DMS79 (cell line): ENCODE results near the gene HELZ2.
"Not testable (repeated sequence)": the region's sequence is repeated elsewhere in the genome, so short reads cannot be mapped to it uniquely, and the experiment has no call there.

Experiments
- DNase-seq: peaks from one replicate; lab custom pipeline; 2025; lab: John Stamatoyannopoulos, UW

HELZ2 gene

DNA sequence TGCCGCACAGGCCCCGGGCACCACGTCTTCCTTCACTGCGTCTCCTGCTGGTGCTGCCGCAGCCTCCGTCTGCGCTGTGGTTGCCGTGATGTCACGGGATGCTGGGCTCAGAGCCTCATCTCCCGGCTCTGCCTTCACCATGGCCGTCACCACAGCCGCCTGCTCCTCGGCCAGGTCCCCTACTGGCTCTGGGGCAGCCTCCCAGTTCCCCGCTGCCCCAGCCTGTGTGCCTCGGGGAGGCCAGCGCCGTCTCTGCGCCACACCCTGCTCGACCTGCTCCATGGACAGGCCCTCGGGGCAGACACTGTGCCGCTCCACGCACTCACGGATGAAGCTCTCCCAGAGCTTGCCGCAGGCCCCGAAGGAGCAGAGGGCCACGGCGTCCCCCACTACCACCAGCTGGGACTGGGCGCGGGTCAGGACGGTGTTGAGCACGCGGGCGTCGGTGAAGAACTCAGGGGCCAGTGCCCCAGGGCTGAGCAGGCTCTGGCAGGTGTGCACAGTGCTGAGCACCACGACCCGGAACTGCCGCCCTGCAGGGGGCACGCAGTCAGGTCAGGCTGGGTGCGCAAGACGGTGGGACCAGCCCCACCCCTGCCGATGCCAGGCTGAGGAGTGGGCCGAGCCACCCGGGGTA, 8.2 kb downstream of the HELZ2 start:
- no peak for DNase-seq

DNA sequence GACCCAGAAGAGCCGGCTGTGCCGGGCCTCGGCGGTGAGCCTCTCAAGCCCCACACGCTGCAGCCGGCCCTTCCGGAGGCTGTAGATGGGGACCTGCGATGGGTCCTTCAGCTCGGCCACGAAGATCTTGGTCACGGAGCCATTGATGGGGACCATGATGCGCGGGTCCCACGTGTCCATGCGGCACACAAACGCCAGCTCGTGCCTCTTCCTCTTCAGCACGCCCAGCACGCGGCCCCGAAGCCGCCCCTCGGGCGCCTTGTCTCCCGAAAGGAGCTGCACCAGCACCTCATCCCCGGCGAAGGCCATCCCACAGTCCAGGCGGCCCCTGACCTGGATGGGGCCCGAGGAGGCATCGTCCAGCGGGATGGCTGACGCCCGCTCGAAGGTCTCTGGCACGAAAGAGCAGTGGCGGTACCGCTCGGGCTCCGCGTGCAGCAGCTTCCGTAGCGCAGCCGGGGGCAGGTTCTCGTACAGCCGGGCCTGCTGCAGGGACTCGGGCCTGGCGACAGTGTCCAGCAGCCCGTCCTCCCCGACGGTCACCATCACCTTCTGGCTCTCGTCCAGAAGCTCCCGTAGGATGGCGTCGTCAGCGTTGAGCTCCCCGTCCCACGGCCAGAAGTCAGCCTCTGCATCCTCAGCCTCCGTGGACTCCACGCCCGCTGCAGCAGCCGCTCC, 8.9 kb downstream of the HELZ2 start:
- no peak for DNase-seq

DNA sequence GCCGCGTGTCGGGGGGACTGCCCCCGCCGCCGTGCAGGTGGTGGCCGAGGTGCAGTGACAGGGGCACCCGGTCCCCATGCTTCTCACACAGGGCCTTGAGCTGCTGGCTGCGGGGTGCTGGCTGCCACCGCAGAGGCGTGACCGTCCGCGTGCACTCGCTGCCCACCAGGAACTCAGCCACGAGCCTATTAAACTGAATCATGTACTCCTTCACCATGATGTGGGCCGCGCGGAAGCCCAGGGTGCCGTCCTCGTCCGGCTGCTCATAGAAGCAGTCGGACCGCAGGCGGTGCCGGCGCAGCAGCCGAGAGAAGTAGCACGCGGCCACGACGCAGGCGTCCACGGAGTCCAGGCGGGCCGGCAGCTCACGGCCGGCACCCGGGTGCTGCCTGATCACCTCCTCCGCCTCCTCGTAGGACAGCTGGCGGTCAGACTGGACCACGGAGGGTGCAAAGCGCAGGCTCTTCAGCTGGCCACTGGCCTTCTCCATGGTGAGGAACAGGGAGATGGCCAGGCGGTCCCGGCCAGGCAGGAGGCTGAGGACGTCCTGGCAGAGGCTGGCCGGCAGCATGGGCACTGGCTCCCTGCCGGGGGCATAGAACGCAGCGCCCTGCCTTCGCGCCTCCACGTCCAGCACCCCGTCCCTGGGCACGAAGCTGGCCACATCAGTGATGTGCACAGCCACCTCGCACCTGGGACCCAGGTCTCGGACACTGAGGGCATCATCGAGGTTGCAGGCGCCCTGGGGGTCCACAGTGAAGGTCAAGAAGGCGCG, 9.8 kb downstream of the HELZ2 start:
- DNase-seq = no peak

DNA sequence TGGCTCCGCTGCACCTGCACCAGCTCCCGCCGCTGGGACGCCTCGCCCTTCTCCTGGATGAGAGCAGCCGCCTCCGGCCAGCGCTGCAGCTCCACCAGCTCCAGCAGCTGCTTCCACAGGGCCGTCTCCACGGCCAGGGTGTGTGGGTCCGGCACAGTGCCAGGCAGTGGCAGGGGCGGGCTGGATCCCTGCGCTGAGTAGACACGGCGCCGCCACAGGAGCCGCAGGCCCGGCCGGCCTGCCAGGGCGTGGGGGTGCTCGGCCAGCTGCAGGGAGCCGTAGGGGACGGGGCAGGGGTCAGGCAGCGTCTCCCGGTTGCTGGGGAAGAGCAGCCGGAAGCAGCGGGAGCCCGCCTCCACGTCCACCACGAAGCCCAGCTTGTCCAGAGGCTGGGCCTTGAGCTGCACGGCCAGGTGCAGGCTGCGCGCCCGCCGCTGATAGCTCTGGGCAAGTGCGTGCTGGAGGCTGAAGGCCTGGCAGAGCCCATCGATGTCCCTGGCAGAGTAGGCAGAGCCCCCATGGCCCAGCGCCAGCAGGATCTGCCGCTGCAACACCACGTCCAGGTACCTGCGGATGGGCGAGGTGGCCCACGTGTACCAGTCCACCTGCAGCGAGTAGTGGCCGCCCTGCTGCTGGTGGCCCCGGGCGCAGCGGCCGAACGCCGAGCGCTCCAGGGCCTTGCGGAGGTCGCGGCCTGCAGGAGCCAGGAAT, 10.7 kb downstream of the HELZ2 start:
- no peak for DNase-seq

DNA sequence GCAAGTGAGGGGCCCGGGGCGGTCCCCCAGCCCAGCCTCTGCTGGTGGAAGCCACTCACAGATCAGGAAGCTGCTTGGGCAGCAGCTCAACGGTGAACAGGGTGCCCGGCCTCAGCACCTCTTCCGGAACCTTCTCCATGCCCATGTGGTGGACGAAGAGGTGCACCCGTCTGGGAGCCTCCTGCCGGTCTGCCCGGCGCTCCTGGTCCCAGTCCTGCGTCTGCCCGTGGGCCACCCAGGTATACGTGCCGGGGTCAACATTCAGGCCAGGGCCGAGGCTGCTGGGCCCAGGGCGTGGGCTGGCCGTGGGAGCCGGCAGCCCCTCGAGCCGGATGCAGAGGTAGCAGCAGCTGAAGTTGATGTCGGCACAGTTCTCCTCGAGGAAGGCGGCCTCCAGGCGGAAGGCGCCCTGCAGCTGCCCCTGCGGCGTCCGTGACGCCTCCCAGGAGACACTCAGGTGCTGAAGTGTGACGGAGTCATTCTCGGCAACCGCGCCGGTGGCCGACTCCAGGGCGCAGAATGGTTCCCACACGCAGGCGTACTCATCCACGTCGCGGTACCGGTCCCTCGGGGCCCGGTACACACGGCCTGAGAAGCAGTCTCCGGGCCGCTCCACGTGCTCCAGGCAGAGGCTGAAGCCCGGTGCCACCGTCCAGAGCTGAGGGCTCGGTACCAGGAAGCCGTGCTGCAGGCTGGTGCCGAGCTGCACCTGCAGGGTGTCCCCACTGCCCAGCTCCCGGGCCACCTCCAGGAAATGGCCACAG, 11.4 kb downstream of the HELZ2 start:
- no peak for DNase-seq

DNA sequence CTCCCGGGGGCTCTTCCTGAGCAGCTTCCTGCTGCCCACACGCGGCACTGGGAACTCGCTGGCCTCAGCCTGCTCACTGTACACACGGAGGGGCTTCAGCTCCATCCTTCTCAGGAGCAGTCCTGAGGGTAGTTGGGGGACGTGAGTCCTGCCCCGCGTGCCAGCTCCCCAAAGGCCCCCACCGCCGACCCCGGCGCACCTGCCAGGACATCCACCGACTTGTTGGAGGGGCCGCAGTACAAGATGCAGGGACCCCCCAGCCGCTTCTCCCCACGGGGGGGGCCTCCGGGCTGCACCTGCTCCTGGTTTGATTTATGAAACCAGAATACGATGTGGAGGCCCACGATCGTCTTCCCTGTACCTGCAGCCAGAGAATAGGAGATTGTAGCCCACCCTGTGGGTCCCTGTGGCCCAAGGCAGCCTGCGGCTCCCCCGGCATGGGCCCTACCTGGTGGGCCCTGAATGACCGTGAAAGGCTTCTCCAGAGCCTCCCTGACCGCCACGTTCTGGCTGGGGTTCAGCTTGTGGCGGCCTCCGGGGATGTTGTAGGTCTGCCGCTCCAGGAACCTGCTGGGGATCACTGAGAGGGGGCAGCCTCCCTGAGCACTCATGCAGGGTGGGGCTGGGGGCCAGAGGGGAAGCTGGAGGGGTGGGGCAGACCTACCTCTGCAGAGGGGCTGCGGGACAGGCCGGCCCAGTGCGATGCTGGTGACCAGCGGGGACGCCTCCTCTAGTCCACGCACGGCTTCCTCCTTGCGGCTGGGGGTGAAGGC, 12.2 kb downstream of the HELZ2 start:
- no peak for DNase-seq

DNA sequence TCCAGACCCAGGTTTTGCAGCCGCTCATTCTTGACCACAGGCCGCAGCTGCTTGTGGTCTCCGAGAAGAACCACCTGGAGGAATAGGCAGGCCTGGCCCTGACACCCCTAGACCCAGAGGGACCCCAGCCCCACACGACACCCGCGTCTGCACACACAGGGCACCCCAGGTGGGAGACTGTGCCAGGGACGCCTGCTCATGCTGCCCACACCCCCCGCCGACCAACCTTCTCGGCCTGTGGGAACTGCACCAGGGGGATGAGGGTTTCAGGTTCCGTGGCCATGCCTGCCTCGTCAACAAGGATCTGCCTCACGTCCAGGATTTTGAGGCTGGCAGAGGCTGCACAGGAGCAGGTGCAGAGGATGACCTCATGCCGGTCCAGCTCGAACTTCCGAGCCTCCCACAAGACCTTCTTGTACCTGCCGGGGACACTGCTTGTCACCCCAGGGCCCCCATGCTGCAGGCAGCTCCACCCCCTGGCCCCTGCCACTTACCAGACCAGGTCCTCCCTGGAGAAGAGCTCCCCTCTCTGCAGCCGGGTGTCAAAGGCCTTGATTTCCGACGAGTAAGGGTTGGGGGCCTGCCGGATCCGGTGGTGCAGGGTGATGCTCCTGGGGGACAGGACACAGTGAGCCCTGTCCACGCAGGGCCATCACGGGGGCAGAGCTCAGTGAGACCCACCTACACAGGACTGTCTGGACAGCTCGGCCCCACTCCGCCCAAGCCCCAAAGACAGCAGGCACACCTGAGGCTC, 13.0 kb downstream of the HELZ2 start:
- DNase-seq = no peak

DNA sequence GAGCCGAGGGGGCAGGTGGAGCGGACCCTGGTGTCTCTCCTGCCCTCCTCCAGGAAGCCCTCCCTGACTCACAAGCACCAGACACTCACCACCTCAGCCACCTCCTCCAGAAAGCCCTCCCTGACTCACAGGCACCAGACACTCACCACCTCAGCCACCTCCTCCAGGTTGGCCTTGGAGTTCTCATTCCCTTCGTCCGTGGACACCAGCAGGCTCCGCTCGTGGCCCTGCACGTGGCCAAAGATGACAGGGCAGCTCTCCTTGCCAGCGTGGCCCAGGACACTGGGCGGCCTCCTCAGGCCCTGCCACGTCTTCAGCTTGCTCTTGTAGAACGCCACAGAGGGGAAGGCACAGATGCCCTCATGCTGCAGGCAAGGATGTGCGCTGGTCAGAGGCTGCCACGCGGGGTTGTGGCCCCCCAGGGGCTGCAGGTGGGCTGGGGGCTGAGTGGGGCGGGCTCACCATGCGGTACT, 13.7 kb downstream of the HELZ2 start:
- no peak for DNase-seq

DNA sequence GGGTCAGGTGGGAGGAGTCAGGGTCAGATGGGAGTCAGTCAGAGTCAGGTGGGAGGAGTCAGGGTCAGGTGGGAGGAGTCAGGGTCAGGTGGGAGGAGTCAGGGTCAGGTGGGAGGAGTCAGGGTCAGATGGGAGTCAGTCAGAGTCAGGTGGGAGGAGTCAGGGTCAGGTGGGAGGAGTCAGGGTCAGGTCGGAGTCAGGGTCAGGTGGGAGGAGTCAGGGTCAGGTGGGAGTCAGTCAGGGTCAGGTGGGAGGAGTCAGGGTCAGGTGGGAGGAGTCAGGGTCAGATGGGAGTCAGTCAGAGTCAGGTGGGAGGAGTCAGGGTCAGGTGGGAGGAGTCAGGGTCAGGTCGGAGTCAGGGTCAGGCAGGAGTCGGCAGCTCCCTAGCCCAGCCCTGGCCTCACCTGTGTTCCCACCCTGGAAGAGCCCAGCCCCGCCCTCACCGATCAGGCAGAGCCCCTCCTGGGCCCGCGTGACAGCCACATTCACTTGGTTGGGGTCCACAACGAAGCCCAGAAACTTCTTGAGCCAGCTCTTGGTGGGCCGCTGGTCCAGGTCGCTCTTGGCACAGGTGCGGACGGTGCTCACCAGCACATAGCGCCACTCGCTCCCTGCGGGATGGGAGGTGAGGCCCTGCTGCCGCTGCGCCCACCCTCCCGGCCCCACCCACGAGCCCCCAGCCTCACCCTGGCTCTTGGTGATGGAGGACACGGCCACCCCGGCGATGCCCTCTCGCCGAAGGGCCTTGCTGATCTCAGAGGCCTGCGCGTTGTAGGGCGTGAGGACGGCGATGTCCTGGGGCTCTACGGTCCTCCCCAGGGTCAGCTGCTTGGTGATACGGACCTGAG, 14.3 kb downstream of the HELZ2 start:
- DNase-seq = not testable (repeated sequence)

DNA sequence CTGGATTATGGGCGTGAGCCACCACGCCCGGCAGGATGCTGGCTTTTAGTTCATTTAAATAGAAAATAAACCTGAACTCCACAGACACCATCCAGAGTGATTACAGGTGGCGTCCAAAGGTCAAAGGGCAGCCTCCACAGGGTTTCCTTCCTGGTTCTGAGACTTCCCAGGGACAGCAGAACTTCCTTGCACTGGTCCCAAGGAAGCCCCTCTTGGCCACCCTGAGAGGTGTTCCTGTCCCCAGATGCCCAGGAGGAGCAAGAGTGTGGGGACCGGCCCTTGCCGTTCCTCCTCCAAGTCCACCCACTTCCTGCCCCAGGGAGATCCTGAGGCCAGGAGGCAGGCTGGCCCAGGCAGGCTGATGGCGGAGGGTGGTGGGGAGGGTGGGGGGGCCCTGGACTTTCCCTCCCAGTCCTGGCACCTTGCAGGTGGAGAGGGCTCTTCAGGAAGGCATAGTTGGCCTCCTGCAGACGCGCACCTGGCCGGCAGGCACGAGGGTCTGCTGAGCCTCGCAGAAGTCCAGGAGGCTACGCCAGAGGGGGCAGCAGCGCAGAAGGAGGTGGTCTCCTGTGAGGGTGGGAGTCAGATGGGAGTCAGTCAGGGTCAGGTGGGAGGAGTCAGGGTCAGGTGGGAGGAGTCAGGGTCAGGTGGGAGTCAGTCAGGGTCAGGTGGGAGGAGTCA, 15.1 kb downstream of the HELZ2 start:
- no peak for DNase-seq

DNA sequence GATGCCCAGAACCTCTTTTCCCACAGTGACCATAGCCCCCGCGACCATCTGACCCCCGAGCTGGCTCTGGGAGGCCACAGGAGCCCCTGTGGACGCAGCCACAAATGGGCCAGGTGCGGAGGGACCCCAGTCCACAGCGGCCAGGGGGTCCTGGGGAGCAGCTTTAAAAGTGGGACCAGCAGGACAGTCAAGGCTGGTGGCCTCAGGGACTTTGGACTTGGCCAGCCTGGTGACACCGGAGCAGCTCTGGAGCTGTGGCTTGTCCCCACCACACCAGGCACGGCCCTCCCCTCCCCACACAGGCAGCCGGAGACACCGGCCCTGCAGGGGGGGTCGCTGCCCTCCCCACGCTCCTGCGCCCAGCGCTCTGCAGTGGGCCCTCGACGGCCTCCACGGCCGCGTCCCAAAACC, 16.6 kb downstream of the HELZ2 start:
- no peak for DNase-seq

DNA sequence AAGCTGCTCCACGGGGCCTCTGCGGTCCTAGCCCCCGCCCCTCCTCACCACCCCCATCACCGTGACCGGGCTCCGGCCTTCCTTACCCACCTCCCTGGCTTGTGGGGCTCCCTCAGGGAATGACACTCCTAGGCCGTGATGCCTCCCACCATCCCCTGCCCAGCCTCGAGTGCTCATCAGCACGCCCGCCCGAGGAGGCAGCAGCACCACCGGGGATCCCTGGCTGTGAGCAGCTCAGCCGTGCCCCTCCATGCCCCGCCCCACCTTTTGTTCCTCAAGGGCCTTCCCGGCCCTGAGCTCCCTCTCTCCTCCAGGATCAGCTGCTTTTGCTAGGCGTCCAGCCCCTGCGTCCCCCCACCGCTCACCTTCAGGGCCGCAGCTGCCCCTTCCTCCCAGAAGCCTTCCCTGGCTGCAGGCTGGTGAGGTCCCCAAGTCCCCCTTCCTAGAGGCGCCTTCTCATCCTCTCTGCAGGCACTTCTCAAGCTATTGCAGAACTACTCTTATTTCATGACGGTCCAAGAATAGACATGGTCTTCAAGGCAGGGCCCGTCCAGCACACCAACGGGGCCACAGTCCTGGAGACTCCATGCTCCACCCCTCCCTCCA, 17.1 kb downstream of the HELZ2 start:
- DNase-seq = no peak

DNA sequence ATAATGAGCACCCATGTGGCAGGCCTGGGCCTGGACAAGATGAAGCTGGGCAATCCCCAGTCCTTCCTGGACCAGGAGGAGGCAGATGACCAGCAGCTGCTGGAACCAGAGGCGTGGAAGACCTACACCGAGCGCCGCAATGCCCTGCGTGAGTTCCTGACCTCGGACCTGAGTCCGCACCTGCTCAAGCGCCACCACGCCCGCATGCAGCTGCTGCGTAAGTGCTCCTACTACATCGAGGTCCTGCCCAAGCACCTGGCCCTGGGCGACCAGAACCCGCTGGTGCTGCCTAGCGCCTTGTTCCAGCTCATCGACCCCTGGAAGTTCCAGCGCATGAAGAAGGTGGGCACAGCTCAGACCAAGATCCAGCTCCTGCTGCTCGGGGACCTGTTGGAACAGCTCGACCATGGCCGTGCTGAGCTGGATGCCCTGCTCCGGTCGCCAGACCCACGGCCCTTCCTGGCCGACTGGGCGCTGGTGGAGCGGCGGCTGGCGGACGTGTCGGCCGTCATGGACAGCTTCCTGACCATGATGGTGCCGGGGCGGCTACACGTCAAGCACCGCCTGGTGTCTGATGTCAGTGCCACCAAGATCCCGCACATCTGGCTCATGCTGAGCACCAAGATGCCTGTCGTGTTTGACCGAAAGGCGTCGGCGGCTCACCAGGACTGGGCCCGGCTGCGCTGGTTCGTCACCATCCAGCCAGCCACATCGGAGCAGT, 18.2 kb downstream of the HELZ2 start:
- peak; percentile 5 for DNase-seq

DNA sequence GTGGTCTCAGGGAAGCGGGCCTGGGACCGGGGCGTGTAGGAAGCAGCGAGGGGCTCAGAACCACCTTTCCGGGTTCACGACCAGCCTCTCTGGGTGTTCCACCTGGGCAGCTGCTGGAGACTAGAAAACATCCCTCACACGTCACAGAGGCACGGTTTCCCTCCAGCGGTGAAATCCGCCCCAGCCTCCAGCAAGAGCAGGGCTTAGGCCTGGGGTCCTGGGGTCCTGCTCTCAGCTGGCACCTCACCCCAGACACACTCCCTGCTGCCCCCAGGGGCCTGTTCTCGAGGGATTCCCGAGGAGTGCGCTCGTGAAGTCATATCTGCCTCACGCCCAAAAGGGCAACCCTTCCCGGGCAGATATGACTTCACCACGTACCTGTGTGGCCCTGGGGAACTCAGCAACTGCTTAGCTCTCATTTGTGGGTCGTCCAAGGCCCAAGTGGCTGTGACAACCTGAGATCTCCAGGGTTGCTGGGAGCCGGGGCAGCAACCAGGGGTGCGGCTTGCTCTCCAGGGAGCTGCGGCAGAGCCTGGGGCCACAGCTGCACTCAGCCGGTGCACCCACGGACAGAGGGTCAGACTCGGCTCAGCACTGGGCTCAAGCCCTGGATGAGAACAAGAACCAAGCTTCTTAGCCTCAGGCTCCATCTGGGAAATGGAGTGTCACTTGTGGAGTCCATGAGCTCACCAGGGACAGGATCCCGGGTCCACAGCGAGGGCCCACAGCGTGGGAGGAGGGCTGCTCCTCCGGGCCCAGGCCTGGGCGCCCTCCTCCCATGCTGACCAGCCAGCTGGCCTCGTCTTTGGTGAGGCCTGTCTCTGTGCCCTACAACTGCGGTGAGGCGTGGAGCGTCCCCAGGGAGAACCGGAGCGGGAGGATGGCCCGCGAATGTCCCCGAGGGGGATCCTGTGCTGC, 19.4 kb downstream of the HELZ2 start:
- peak; percentile 35 for DNase-seq

DNA sequence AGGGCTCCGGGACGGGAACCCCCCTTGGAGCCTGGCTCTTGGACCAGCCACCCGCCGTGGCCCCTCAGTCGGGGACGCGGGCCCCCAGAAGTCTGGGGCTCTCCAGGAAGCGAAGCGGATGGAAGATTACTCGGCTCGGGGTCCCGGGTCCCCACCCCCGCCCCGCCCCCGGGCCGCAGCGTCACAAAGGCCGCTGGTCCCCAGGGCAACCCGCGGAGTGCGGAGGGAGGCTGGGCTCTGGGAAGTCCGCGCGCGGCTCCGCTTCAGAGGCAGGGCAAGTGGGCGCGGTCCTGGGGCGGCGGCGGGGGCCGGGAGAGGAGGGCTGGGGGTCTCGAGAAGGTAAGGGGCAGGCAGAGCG, 20.1 kb downstream of the HELZ2 start, which contains the start of gene FNDC11:
Gene FNDC11, plus strand, starts transcription at position 227 of the 358 bp plus-strand sequence. CDS start 1,505 bp downstream, outside the sequence.
- peak; percentile 50 for DNase-seq

DNA sequence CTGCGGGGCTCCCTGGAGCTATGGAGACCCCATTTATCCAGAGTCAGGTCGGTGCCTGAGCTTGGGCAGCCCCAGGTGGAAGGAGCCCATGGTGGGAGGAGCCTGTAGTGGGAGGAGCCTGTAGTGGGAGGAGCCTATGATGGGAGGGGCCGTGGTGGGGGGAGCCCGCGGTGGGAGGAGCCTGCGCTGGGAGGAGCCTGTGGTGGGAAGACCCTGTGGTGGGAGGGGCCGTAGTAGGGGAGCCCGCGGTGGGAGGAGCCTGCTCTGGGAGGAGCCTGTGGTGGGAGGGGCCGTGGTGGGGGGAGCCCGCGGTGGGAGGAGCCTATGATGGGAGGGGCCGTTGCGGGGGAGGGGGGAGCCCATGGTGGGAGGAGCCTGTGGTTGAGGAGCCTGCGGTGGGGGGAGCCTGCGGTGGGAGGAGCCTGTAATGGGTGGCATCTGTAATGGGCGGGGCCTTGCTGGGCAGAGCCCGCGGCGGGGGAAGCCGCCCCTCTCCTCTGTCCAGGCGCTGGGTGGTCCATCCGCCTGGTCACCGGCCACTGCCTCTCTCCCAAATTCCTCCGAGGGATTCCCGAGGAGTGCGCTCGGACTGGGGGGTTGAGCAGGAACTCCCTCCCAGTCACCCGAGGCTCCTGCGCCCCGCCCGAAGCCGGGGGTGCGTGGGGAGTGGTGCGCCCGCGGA, 20.6 kb downstream of the HELZ2 start:
- DNase-seq = peak; percentile 15
